Transverse colon (tissue), 4 donors: ENCODE measurements around the gene PRMT6. TPM values are rescaled to one million over a fixed set of nuclear protein-coding genes. Genes with fewer than 3 reads are reported as not detected.
"Not testable (repeated sequence)": the region's sequence is repeated elsewhere in the genome, so short reads cannot be mapped to it uniquely, and the experiment has no call there.

ENCODE experiments used
- DNase-seq: peaks from one replicate; pipeline ENCODE4 v3.0.0-alpha.2; 2019
- H3K27ac ChIP-seq, 4 donors: fragments of 200-600 bp; sonication (generic); 2 replicates each; pipeline ENCODE4 v1.5.1; 2016 to 2018; ENCODE audit warnings: inconsistent platforms in 4 of 4
- H3K27me3 ChIP-seq: fragments of 200-600 bp; sonication (generic); 2 replicates; pipeline ENCODE4 v1.5.1; 2017; ENCODE audit warnings: inconsistent platforms
- H3K36me3 ChIP-seq, 4 donors: fragments of 200-600 bp; sonication (generic); 2 replicates each; pipeline ENCODE4 v1.5.1; 2017 to 2019; ENCODE audit warnings: inconsistent platforms in 4 of 4
- H3K4me1 ChIP-seq, 4 donors: fragments of 200-600 bp; sonication (generic); 2 replicates each; pipeline ENCODE4 v1.5.1; 2017 to 2020; ENCODE audit warnings: inconsistent platforms in 4 of 4
- H3K4me3 ChIP-seq, 4 donors: fragments of 200-600 bp; sonication (generic); 1 replicate in 1 of 4; 2 replicates in 3 of 4; pipeline versions ENCODE4 v1.5.1 to v1.6.1; 2017 to 2019; ENCODE audit warnings: inconsistent platforms in 4 of 4
- H3K9me3 ChIP-seq, 2 donors: fragments of 200-600 bp; sonication (generic); 2 replicates each; pipeline ENCODE4 v1.5.1; 2017 to 2019; ENCODE audit warnings: inconsistent platforms in 2 of 2
- EP300 ChIP-seq: sonication (generic); formaldehyde crosslinking; IDR thresholded peaks from one replicate; pipeline ENCODE4 v1.6.1; 2017; ENCODE audit warnings: antibody characterized with exemption, low read depth
- POLR2A ChIP-seq: fragments of 450-650 bp; IDR thresholded peaks from one replicate; pipeline ENCODE4 v1.6.1; 2016; ENCODE audit warnings: antibody characterized with exemption, mild to moderate bottlenecking, moderate library complexity
- POLR2AphosphoS5 ChIP-seq, 3 donors: sonication (generic); formaldehyde crosslinking; IDR thresholded peaks; one replicate each; pipeline ENCODE4 v1.6.1; 2016; ENCODE audit warnings: antibody characterized with exemption in 3 of 3
- WGBS, 2 donors: methylation state at CpG; one replicate each; pipeline ENCODE4 v1.1.5; 2018; ENCODE audit warnings: low coverage in 1 of 2; 5-methylcytosine and 5-hydroxymethylcytosine counted together
- in situ Hi-C, 4 donors: fragments of 200-750 bp; cut with MboI; loops; one replicate each; pipeline versions ENCODE4 v1.15.0 to v1.15.1; 2017; ENCODE audit warnings: low sequenced_read_pairs in 3 of 4, low pct_ligation_motif_present in 1 of 4, low pct_unique_long_range_greater_than_20kb in 1 of 4
- intact Hi-C: fragments of 100-400 bp; cut with DNase I; formaldehyde crosslinking; loops from one replicate; pipeline ENCODE4 v1.15.1; 2023; ENCODE audit warnings: low total_unique reads
- total RNA-seq, 4 donors: library from RNA; depleted of rRNA; stranded (reverse); fragments of >200 nt; gene quantifications; one replicate each; pipeline ENCODE4 v1.1.0, GENCODE V29; 2016
- TF ChIP-seq, protein P1 (sequence below), 5 experiments: fragments of 200-600 bp in 3 of 5; fragments of 450-650 bp in 2 of 5; sonication (generic) in 3 of 5; IDR thresholded peaks; 1 replicate in 2 of 5; 2 replicates in 3 of 5; pipeline ENCODE4 v1.5.1; 2016 to 2017; ENCODE audit warnings: antibody characterized with exemption in 5 of 5, inconsistent platforms in 3 of 5, mild to moderate bottlenecking in 2 of 5, moderate library complexity in 1 of 5

Gene PRMT6
- total RNA-seq, 4 donors from 2014 or later: 10.7 to 15.7 (median 12.0) TPM

DNA sequence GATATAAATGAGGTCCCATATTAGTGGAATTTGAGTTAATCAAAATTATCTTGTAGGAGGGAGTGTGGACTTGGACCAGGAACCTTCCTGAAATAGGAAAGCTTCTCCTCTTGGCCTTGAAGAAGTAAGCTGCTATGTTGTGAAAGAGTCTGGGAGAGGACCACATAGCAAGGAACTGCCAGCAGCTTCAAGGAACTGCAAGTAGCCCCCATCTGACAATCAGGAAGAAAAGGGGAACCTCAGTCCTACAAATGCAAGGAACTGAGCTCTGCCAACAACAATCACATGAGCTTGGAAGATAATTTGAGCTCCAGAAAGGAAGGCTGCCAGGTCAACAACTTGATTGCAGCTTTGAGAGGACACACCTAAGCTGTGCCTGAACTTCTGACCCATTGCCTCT lies 8.2 kb upstream of the PRMT6 start:
- Histone ChIP-seq H3K4me1 (no peaks in the 10 kb centered on the region), H3K4me3 (no peak overlapping the region), H3K27me3 (no peaks in the 10 kb centered on the region), H3K27ac (no peak overlapping the region), H3K36me3 (no peaks in the 10 kb centered on the region), H3K9me3 (peaks cover 0 to 3% of the 10 kb centered on the region in 2 donors)
- TF ChIP-seq POLR2A (no peak), EP300 (no peak), POLR2AphosphoS5 (IDR thresholded peaks at IDR 0.05) (no peak)
- TF ChIP-seq, protein P1, sequence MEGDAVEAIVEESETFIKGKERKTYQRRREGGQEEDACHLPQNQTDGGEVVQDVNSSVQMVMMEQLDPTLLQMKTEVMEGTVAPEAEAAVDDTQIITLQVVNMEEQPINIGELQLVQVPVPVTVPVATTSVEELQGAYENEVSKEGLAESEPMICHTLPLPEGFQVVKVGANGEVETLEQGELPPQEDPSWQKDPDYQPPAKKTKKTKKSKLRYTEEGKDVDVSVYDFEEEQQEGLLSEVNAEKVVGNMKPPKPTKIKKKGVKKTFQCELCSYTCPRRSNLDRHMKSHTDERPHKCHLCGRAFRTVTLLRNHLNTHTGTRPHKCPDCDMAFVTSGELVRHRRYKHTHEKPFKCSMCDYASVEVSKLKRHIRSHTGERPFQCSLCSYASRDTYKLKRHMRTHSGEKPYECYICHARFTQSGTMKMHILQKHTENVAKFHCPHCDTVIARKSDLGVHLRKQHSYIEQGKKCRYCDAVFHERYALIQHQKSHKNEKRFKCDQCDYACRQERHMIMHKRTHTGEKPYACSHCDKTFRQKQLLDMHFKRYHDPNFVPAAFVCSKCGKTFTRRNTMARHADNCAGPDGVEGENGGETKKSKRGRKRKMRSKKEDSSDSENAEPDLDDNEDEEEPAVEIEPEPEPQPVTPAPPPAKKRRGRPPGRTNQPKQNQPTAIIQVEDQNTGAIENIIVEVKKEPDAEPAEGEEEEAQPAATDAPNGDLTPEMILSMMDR (IDR thresholded peaks at IDR 0.05): no peak
- in situ Hi-C loops (no loop called here), intact Hi-C loops (no loop called here)
- DNase-seq: no peak

DNA sequence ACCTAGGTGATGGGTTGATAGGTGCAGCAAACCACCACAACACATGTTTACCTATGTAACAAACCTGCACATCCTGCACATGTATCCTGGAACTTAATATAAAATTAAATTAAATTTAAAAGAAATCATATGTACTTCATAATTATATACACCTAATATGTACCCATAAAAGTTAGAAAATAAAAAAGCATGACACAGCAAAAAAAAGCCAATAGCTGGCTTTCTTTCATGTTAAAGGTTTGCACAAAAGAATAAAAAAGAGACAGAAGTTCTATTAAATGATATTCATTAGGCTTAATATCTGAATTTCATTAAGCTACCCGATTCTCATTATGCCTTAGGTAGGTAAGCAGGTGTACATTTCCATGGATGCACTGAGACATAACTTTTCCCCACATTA lies 5.2 kb upstream of the PRMT6 start:
- no peak overlapping the region for H3K4me3 ChIP-seq
- no peak for TF ChIP-seq EP300
- TF ChIP-seq POLR2AphosphoS5 (IDR thresholded peaks at IDR 0.05): no peak
- no peak for TF ChIP-seq POLR2A
- TF ChIP-seq, protein P1 (IDR thresholded peaks at IDR 0.05): no peak
- in situ Hi-C loops: no loop called here
- peaks cover 0 to 3% of the 10 kb centered on the region in 2 donors for H3K9me3 ChIP-seq
- intact Hi-C loops: no loop called here
- DNase-seq: no peak
- no peaks in the 10 kb centered on the region for H3K27me3 ChIP-seq
- 86 to 89% methylated on average over 1 of the region's 1 CpG for WGBS, 2 donors
- H3K27ac ChIP-seq: no peak overlapping the region
- no peaks in the 10 kb centered on the region for H3K36me3 ChIP-seq
- H3K4me1 ChIP-seq: peaks cover 0 to 5% (median 0%) of the 10 kb centered on the region in 4 donors

DNA sequence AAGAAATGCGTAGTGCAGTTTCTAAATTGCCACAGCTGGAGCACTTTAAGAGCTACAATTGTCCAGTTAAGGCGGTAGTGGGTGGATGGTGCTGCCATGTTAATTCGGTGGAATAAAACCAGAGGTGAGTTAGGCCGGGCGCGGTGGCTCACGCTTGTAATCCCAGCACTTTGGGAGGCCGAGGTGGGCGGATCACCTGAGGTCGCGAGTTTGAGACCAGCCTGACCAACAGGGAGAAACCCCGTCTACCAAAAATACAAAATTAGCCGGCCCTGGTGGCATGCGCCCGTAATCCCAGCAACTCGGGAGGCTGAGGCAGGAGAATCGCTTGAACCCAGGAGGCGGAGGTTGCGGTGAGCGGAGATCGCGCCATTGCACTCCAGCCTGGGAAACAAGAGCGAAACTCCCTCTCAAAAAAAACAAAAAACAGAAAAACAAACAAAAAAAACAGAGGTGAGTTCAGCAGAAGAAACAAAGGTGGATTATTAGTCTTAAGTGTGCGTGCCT lies 502 bp upstream of the PRMT6 start:
- peaks cover 7 to 24% (median 10%) of the 10 kb centered on the region in 4 donors for H3K4me1 ChIP-seq
- in situ Hi-C loops, H3K9me3 ChIP-seq, H3K27me3 ChIP-seq, DNase-seq, H3K36me3 ChIP-seq: not testable (repeated sequence)
- WGBS, 2 donors: 84 to 92% methylated on average over 14 to 24 of the region's 24 CpGs
- H3K27ac ChIP-seq: peak overlapping the region; percentile 84 to 90 (median 88)
- intact Hi-C loops: loop anchor here (5.0 kb wide), 1 partner anchor 86 kb away; the partner anchor contains the start of gene NTNG1
- H3K4me3 ChIP-seq: peak overlapping the region; percentile 68 to 90 (median 82)

DNA sequence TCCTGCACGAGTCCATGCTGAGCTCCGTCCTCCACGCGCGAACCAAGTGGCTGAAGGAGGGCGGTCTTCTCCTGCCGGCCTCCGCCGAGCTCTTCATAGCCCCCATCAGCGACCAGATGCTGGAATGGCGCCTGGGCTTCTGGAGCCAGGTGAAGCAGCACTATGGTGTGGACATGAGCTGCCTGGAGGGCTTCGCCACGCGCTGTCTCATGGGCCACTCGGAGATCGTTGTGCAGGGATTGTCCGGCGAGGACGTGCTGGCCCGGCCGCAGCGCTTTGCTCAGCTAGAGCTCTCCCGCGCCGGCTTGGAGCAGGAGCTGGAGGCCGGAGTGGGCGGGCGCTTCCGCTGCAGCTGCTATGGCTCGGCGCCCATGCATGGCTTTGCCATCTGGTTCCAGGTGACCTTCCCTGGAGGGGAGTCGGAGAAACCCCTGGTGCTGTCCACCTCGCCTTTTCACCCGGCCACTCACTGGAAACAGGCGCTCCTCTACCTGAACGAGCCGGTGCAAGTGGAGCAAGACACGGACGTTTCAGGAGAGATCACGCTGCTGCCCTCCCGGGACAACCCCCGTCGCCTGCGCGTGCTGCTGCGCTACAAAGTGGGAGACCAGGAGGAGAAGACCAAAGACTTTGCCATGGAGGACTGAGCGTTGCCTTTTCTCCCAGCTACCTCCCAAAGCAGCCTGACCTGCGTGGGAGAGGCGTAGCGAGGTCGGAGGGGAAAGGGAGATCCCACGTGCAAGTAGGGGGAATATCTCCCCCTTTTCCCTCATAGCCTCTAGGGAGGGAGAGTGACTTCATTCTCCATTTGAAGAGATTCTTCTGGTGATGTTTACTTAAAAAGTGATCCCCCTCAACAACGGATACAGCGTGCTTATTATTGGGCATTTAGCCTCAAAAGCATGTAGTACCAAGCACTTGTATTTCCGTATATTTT lies 991 bp downstream of the PRMT6 start:
- intact Hi-C loops (loop anchor here (5.0 kb wide), 1 partner anchor 85 kb away; the partner anchor contains the start of gene NTNG1), in situ Hi-C loops (no loop called here)
- 5 to 51% methylated on average over 3 to 54 of the region's 55 CpGs for WGBS, 2 donors
- Histone ChIP-seq H3K4me1 (peaks cover 7 to 24% (median 10%) of the 10 kb centered on the region in 4 donors), H3K36me3 (no peaks in the 10 kb centered on the region), H3K27ac (peak overlapping the region; percentile 84 to 90 (median 88)), H3K4me3 (peak overlapping the region; percentile 68 to 90 (median 82)), H3K27me3 (no peaks in the 10 kb centered on the region), H3K9me3 (no peaks in the 10 kb centered on the region)
- DNase-seq: peak; percentile 68
- no peak for TF ChIP-seq EP300
- TF ChIP-seq, protein P1 (IDR thresholded peaks at IDR 0.05): no peak
- peak in 1 of 3 donors; percentile 23 for TF ChIP-seq POLR2AphosphoS5 (IDR thresholded peaks at IDR 0.05)
- TF ChIP-seq POLR2A: no peak
